ENCODE measurements around the gene NFIA.

Gene NFIA

GRCh38 chr1:61131248-61131647 lies 48.9 kb downstream of the NFIA start:
- Histone ChIP-seq H3K27ac (no peak overlapping the region), H3K4me3 (no peak overlapping the region)
- TF ChIP-seq CTCF (IDR thresholded peaks at IDR 0.05) = no peak
- DNase-seq (ENCODE audit: low spot score) = no peak

- Histone ChIP-seq H3K4me3 (peak overlapping the region; percentile 37), H3K27ac (peak overlapping the region; percentile 65 to 80)
- DNase-seq (ENCODE audit: low spot score) = no peak
- no peak for TF ChIP-seq CTCF (IDR thresholded peaks at IDR 0.05)
Measured at GRCh38 chr1:61131716-61132115, 49.4 kb downstream of the NFIA start.

GRCh38 chr1:61132176-61132638 lies 49.8 kb downstream of the NFIA start:
- no peak for DNase-seq (ENCODE audit: low spot score)
- H3K4me3 ChIP-seq = peak overlapping the region; percentile 37
- no peak for TF ChIP-seq CTCF (IDR thresholded peaks at IDR 0.05)
- peak overlapping the region; percentile 65 to 80 for H3K27ac ChIP-seq

GRCh38 chr1:61132645-61133334 lies 50.4 kb downstream of the NFIA start:
- DNase-seq (ENCODE audit: low spot score) = no peak
- Histone ChIP-seq H3K4me3 (peak overlapping the region; percentile 37), H3K27ac (peak overlapping the region; percentile 65 to 80)
- no peak for TF ChIP-seq CTCF (IDR thresholded peaks at IDR 0.05)

GRCh38 chr1:61133335-61134019 lies 51.1 kb downstream of the NFIA start:
- no peak for TF ChIP-seq CTCF (IDR thresholded peaks at IDR 0.05)
- DNase-seq (ENCODE audit: low spot score) = no peak
- H3K27ac ChIP-seq = peak overlapping the region in 1 of 2 donors; percentile 24
- H3K4me3 ChIP-seq = no peak overlapping the region

- no peak for TF ChIP-seq CTCF (IDR thresholded peaks at IDR 0.05)
- Histone ChIP-seq H3K4me3 (no peak overlapping the region), H3K27ac (no peak overlapping the region)
- no peak for DNase-seq (ENCODE audit: low spot score)
Measured at GRCh38 chr1:61135291-61135690, 52.9 kb downstream of the NFIA start.

- Histone ChIP-seq H3K4me3 (no peak overlapping the region), H3K27ac (no peak overlapping the region)
- TF ChIP-seq CTCF (IDR thresholded peaks at IDR 0.05) = no peak
- no peak for DNase-seq (ENCODE audit: low spot score)
Measured at GRCh38 chr1:61138305-61138704, 55.9 kb downstream of the NFIA start.

All from coronary artery (tissue), 2 donors.